Activated T-helper 1 cell treated with anti-CD3 and anti-CD28 coated beads, Interleukin-2, amount 50 U/mL, for 16 hours (primary cell): ENCODE measurements around the gene TKT.

ENCODE experiments used
- DNase-seq, 2 donors: peaks; one replicate each; pipeline ENCODE4 v3.0.0-alpha.2; 2020; ENCODE audit warnings: low read depth in 1 of 2, low spot score in 1 of 2

Gene TKT

GRCh38 chr3:53181528-53181927, 74.3 kb downstream of the TKT start:
- no peak for DNase-seq

GRCh38 chr3:53181024-53181371, 74.8 kb downstream of the TKT start:
- DNase-seq = no peak

- no peak for DNase-seq
Measured at GRCh38 chr3:53180305-53181023, 75.4 kb downstream of the TKT start.

- no peak for DNase-seq
Measured at GRCh38 chr3:53179580-53179979, 76.2 kb downstream of the TKT start.

GRCh38 chr3:53178246-53178645, 77.6 kb downstream of the TKT start:
- DNase-seq = no peak

GRCh38 chr3:53175613-53176540, 79.9 kb downstream of the TKT start:
- DNase-seq = no peak
